Mesenchymal stem cell (in vitro differentiated cells and primary cell): ENCODE measurements around the gene WDR18.

ENCODE experiments used
- DNase-seq: peaks from one replicate; pipeline ENCODE4 v3.0.0-alpha.2; 2013
- H2AFZ ChIP-seq: one replicate; pipeline ENCODE4 v1.6.1; 2013; ENCODE audit warnings: low read depth, mild to moderate bottlenecking, control low read depth, inconsistent platforms, low read length, moderate library complexity
- H2AK5ac ChIP-seq: 2 replicates; pipeline ENCODE4 v1.6.1; 2013; ENCODE audit warnings: low read length, moderate library complexity, mild to moderate bottlenecking, inconsistent platforms; ENCODE audit not compliant: severe bottlenecking
- H2BK120ac ChIP-seq: one replicate; pipeline ENCODE4 v1.6.1; 2013; ENCODE audit warnings: low read depth, mild to moderate bottlenecking, inconsistent platforms, low read length, moderate library complexity
- H2BK12ac ChIP-seq, 2 experiments: one replicate each; pipeline ENCODE4 v1.6.1; 2013; ENCODE audit warnings: inconsistent platforms in 2 of 2, low read length in 2 of 2, mild to moderate bottlenecking in 2 of 2, moderate library complexity in 2 of 2, control low read depth in 1 of 2
- H2BK15ac ChIP-seq: one replicate; pipeline ENCODE4 v1.6.1; 2013; ENCODE audit warnings: mild to moderate bottlenecking, low read depth, inconsistent platforms; ENCODE audit not compliant: poor library complexity, severe bottlenecking
- H2BK5ac ChIP-seq: 2 replicates; pipeline ENCODE4 v1.6.1; 2013; ENCODE audit warnings: low read depth, mild to moderate bottlenecking, low read length, control low read depth, inconsistent platforms; ENCODE audit not compliant: poor library complexity, severe bottlenecking
- H3K14ac ChIP-seq, 2 experiments: one replicate each; pipeline ENCODE4 v1.6.1; 2013; ENCODE audit warnings: inconsistent platforms in 2 of 2, low read length in 2 of 2, control low read depth in 1 of 2, mild to moderate bottlenecking in 1 of 2, moderate library complexity in 1 of 2
- H3K18ac ChIP-seq, 2 experiments: one replicate each; pipeline ENCODE4 v1.6.1; 2013; ENCODE audit warnings: inconsistent platforms in 2 of 2, low read length in 2 of 2, control low read depth in 1 of 2, low read depth in 1 of 2, mild to moderate bottlenecking in 1 of 2
- H3K23ac ChIP-seq, 2 experiments: one replicate each; pipeline ENCODE4 v1.6.1; 2013; ENCODE audit warnings: inconsistent platforms in 2 of 2, low read length in 2 of 2, mild to moderate bottlenecking in 2 of 2, moderate library complexity in 2 of 2, control low read depth in 1 of 2
- H3K27ac ChIP-seq: 2 replicates; pipeline ENCODE4 v1.5.1; 2013; ENCODE audit warnings: mild to moderate bottlenecking, moderate library complexity, low read length, control low read depth, inconsistent platforms; ENCODE audit not compliant: poor library complexity, severe bottlenecking
- H3K27me3 ChIP-seq, 2 experiments: 2 replicates each; pipeline versions ENCODE4 v1.6.1 to v1.7.0; 2013; ENCODE audit warnings: low read length in 2 of 2, mild to moderate bottlenecking in 2 of 2, moderate library complexity in 2 of 2, control low read depth in 1 of 2, inconsistent platforms in 1 of 2; ENCODE audit not compliant: control insufficient read depth in 1 of 2, insufficient read depth in 1 of 2
- H3K36me3 ChIP-seq, 2 experiments: 2 replicates each; pipeline versions ENCODE4 v1.6.1 to v1.7.0; 2013; ENCODE audit warnings: low read length in 2 of 2, control low read depth in 1 of 2, inconsistent platforms in 1 of 2, low read depth in 1 of 2, mild to moderate bottlenecking in 1 of 2; ENCODE audit not compliant: insufficient read depth in 2 of 2, control insufficient read depth in 1 of 2
- H3K4ac ChIP-seq, 2 experiments: one replicate each; pipeline ENCODE4 v1.6.1; 2013; ENCODE audit warnings: inconsistent platforms in 2 of 2, low read length in 2 of 2, mild to moderate bottlenecking in 2 of 2, moderate library complexity in 2 of 2, control low read depth in 1 of 2, low read depth in 1 of 2
- H3K4me1 ChIP-seq: 2 replicates; pipeline ENCODE4 v1.6.1; 2013; ENCODE audit warnings: low read depth, low read length, control low read depth; ENCODE audit not compliant: control insufficient read depth, insufficient read depth
- H3K4me2 ChIP-seq: 2 replicates; pipeline ENCODE4 v1.6.1; 2013; ENCODE audit warnings: low read length, mild to moderate bottlenecking, inconsistent platforms; ENCODE audit not compliant: poor library complexity, severe bottlenecking
- H3K4me3 ChIP-seq, 2 experiments: 2 replicates each; pipeline versions ENCODE4 v1.5.1 to v1.7.0; 2013; ENCODE audit warnings: low read length in 2 of 2, mild to moderate bottlenecking in 2 of 2, control low read depth in 1 of 2, low read depth in 1 of 2; ENCODE audit not compliant: insufficient read depth in 1 of 2
- H3K79me1 ChIP-seq: replicated peaks from 2 replicates; pipeline ENCODE4 v1.6.1; 2013; ENCODE audit warnings: mild to moderate bottlenecking, control low read depth, low read length, inconsistent platforms; ENCODE audit not compliant: poor library complexity, severe bottlenecking
- H3K9ac ChIP-seq: 2 replicates; pipeline ENCODE4 v1.7.0; 2013; ENCODE audit warnings: mild to moderate bottlenecking, low read length, moderate library complexity
- H3K9me3 ChIP-seq: 2 replicates; pipeline ENCODE4 v1.7.0; 2013; ENCODE audit warnings: mild to moderate bottlenecking, low read length; ENCODE audit not compliant: control insufficient read depth
- H4K8ac ChIP-seq: one replicate; pipeline ENCODE4 v1.6.1; 2013; ENCODE audit warnings: inconsistent platforms, mild to moderate bottlenecking, low read length, moderate library complexity
- H4K91ac ChIP-seq: one replicate; pipeline ENCODE4 v1.6.1; 2013; ENCODE audit warnings: mild to moderate bottlenecking, low read length, inconsistent platforms
- WGBS: methylation state at CpG from one replicate; pipeline ENCODE4 v1.1.7; 2013; ENCODE audit warnings: mixed read lengths; 5-methylcytosine and 5-hydroxymethylcytosine counted together

Gene WDR18

GRCh38 chr19:960601-960938 lies 23.6 kb upstream of the WDR18 start:
- Histone ChIP-seq H2AFZ (no peak overlapping the region), H4K8ac (peak overlapping the region; percentile 78), H3K36me3 (peaks cover 46 to 71% of the 10 kb centered on the region in 2 experiments), H3K9ac (no peak overlapping the region), H3K14ac (peak overlapping the region in 1 of 2 experiments; percentile 39), H3K4me1 (peaks cover 67% of the 10 kb centered on the region), H3K4me2 (no peak overlapping the region), H2BK12ac (peak overlapping the region; percentile 59 to 85), H3K23ac (peak overlapping the region in 1 of 2 experiments; percentile 34), H3K4me3 (no peak overlapping the region), H3K4ac (peak overlapping the region; percentile 75 to 82), H3K9me3 (no peaks in the 10 kb centered on the region), H3K27me3 (no peaks in the 10 kb centered on the region), H2BK120ac (peak overlapping the region; percentile 88), H4K91ac (peak overlapping the region; percentile 92), H2BK5ac (no peak overlapping the region), H2BK15ac (peak overlapping the region; percentile 86), H3K79me1 (peaks cover 20% of the 10 kb centered on the region), H3K27ac (no peak overlapping the region), H3K18ac (peak overlapping the region; percentile 85 to 96), H2AK5ac (no peak overlapping the region)
- no peak for DNase-seq
- WGBS, result 77% methylated on average over 8 of the region's 8 CpGs

- Histone ChIP-seq H2BK15ac (peak overlapping the region; percentile 60), H3K27ac (no peak overlapping the region), H3K23ac (peak overlapping the region in 1 of 2 experiments; percentile 70), H3K79me1 (peaks cover 24% of the 10 kb centered on the region), H2BK12ac (peak overlapping the region; percentile 45 to 60), H3K4me2 (no peak overlapping the region), H2BK5ac (no peak overlapping the region), H2AFZ (no peak overlapping the region), H4K8ac (peak overlapping the region; percentile 52), H3K36me3 (peaks cover 54 to 82% of the 10 kb centered on the region in 2 experiments), H3K9ac (no peak overlapping the region), H4K91ac (peak overlapping the region; percentile 65), H3K4me3 (no peak overlapping the region), H2AK5ac (peak overlapping the region; percentile 82), H3K14ac (peak overlapping the region in 1 of 2 experiments; percentile 76), H3K4me1 (peaks cover 54% of the 10 kb centered on the region), H3K18ac (peak overlapping the region; percentile 85 to 92), H2BK120ac (peak overlapping the region; percentile 39), H3K9me3 (no peaks in the 10 kb centered on the region), H3K27me3 (no peaks in the 10 kb centered on the region), H3K4ac (peak overlapping the region; percentile 43 to 77)
- 48% methylated on average over 10 of the region's 14 CpGs for WGBS
- DNase-seq, result peak; percentile 83
Observed at GRCh38 chr19:961866-962620, 22.1 kb upstream of the WDR18 start.

DNA sequence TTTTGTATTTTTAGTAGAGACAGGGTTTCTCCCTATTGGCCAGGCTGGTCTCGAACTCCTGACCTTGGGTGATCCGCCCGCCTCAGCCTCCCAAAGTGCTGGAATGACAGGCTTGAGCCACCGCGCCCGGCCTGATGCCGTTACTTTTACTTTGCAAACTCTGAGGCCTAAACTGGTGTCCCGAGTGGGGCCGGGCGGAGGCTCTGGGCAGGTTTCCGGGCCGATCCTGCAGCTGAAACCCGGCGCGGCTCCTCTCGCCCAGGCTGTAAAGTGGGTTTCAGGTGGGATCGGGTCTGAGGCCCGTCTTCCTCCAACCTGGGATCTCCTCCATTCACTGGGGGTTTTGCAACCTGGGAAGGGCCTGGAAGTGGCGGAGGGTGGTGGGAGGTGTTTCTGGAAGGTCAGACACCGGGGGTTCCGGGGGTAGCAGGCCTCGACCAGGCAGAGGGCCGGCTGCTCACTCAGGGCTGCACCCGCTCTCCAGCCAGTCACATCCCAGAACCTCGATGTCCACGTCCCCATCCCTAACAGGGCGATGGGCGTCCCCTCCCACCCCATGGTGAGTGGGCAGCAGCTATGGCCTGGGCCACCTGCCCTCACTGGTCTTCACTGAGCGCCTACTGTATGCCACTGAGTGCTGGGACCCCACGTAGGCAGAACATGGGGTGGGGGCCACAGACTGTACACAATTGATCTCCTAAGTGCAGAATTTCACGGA lies 21.3 kb upstream of the WDR18 start:
- peak overlapping the region; percentile 83 for H4K91ac ChIP-seq
- peak overlapping the region; percentile 64 for H2AK5ac ChIP-seq
- H2BK120ac ChIP-seq, result peak overlapping the region; percentile 66
- H3K27ac ChIP-seq, result peak overlapping the region; percentile 21
- peak overlapping the region; percentile 92 for H4K8ac ChIP-seq
- no peak overlapping the region for H3K14ac ChIP-seq
- no peak overlapping the region for H3K4me3 ChIP-seq
- H2BK15ac ChIP-seq, result peak overlapping the region; percentile 98
- no peak overlapping the region for H3K9ac ChIP-seq
- H3K18ac ChIP-seq, result peak overlapping the region; percentile 14 to 95
- H3K4ac ChIP-seq, result peak overlapping the region; percentile 86 to 95
- peaks cover 24% of the 10 kb centered on the region for H3K79me1 ChIP-seq
- H3K27me3 ChIP-seq, result no peaks in the 10 kb centered on the region
- H3K36me3 ChIP-seq, result peaks cover 60 to 85% of the 10 kb centered on the region in 2 experiments
- peaks cover 48% of the 10 kb centered on the region for H3K4me1 ChIP-seq
- no peak overlapping the region for H2BK5ac ChIP-seq
- H3K9me3 ChIP-seq, result no peaks in the 10 kb centered on the region
- H3K4me2 ChIP-seq, result no peak overlapping the region
- H2AFZ ChIP-seq, result no peak overlapping the region
- WGBS, result 86% methylated on average over 31 of the region's 31 CpGs
- peak overlapping the region; percentile 19 to 87 for H2BK12ac ChIP-seq
- no peak overlapping the region for H3K23ac ChIP-seq
- no peak for DNase-seq

- Histone ChIP-seq H3K27ac (peak overlapping the region; percentile 22), H3K18ac (peak overlapping the region; percentile 14 to 95), H3K79me1 (peaks cover 24% of the 10 kb centered on the region), H2AFZ (no peak overlapping the region), H3K9ac (no peak overlapping the region), H3K4me2 (no peak overlapping the region), H2BK12ac (peak overlapping the region in 1 of 2 experiments; percentile 45), H4K91ac (peak overlapping the region; percentile 83), H3K23ac (no peak overlapping the region), H3K4me3 (no peak overlapping the region), H3K27me3 (no peaks in the 10 kb centered on the region), H2BK120ac (peak overlapping the region; percentile 57), H3K9me3 (no peaks in the 10 kb centered on the region), H2BK15ac (peak overlapping the region; percentile 98), H3K4ac (peak overlapping the region; percentile 71 to 95), H3K14ac (peak overlapping the region in 1 of 2 experiments; percentile 28), H4K8ac (peak overlapping the region; percentile 92), H3K4me1 (peaks cover 51% of the 10 kb centered on the region), H2BK5ac (no peak overlapping the region), H3K36me3 (peaks cover 64 to 90% of the 10 kb centered on the region in 2 experiments), H2AK5ac (no peak overlapping the region)
- no peak for DNase-seq
- 83% methylated on average over 11 of the region's 11 CpGs for WGBS
Observed at GRCh38 chr19:963486-963951, 20.6 kb upstream of the WDR18 start.
